T-helper 1 cell treated with Interleukin-12 subunit alpha and Interleukin-12 subunit beta and Interleukin-4 antibody, amounts not matched to agents 30 ng/mL and 1 ng/mL, for 36 hours (primary cell): ENCODE measurements around the gene TMEM181. TPM values are rescaled to one million over a fixed set of nuclear protein-coding genes. Genes with fewer than 3 reads are reported as not detected.

Experiments used
- intact Hi-C: fragments of 100-400 bp; cut with micrococcal nuclease; formaldehyde crosslinking; loops from one replicate; pipeline ENCODE4 v1.15.1; 2024
- total RNA-seq: library from RNA; stranded (reverse); gene quantifications from 2 replicates; pipeline ENCODE4 v1.2.3, GENCODE V29; 2022

Gene TMEM181
- total RNA-seq, 1 donor from 2014 or later = 18.2 TPM

DNA sequence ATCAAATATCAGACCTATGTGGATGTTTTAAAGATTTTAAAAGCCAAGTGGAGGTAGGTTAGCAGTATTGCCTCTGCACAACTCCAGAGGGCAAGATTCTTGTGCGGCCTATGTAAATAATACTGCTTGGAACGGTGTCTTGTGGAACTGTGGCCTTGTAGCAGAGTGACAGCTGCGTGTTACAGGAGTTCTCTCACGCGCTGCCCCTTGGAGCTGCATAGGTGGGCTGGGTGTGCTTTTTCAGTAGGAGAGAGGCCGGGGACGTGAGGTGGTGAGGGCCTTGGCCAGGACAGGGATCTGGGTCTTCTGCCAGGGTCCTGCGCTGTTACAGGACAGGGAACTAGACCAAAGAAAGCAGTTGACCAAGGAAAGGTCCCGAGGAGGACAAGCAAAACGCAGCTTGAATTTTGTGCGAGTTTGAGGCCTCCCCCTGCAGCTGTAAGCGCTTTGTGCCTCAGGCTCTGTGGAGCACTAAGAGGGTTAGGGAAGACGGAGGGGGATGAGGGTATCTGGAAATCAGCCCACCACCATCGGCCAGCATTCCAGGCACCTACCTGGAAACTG lies 1.5 kb downstream of the TMEM181 start:
- intact Hi-C loops = loop anchor here (2.0 to 5.0 kb wide), 4 partner anchors 81 to 1289 kb away; no protein-coding TSS in a partner anchor

DNA sequence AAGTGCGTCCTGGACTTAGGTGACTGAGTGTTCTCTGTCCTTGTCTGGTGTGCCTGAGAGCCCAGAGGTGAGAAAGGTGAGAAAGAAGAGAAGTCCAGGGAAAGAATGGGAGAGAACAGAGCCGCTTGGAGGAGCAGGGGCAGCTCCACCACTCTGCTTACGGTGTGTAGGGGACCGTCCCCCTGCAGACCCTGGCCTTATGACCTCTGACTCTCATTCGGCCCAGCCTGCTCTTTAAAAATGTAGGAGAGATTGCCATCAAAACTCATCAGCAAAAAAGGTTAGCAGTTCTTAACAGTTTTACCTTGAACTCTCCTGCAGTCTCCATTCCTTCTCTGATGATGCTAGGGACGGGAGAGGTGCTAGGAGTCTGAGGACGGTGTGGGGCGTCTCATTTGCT lies 2.0 kb downstream of the TMEM181 start:
- intact Hi-C loops = loop anchor here (2.0 to 5.0 kb wide), 4 partner anchors 81 to 1290 kb away; no protein-coding TSS in a partner anchor

DNA sequence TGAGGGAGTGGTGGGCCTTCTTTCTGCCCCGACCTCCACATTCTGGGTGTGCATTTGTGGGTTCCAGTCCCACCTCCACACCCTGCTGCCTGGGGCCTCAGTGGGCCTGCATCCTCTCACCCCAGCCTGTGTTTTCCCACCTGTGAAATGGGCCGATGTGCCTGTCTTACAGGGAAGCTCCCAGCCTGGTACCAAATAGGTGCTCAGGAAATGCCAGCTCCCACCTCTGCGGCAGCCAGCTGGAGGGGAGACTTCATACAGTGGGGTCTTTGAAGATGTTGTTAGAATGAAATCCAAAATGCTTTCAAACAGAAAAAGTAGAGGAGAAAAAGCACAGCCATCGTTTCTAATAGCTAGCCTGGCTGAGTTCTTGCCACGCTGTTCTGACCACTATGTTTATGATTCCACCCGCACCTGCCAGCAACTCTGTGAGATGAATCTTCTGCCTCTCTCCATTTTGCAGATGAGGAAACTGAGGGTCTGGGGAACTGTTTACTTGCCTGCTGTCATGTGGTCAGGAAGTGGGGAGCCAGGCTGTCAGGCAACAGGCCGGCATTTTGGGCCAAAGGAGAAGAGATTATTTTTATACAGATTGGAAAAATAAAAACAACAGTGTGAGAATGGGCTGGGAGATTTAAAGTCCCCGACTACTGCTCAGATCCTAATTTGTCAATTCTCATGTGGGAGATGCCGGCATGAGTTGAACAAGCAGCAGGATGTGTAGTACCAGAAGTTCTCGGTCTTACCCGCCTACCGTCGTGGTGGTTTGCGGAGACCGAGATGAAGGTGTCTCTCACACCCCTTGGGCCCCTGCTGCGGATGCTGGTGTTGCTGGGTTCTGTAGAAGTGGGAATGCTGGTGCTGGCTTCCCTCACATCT lies 4.6 kb downstream of the TMEM181 start:
- intact Hi-C loops = loop anchor here (5.0 kb wide), 1 partner anchor 1292 kb away; no protein-coding TSS in a partner anchor

DNA sequence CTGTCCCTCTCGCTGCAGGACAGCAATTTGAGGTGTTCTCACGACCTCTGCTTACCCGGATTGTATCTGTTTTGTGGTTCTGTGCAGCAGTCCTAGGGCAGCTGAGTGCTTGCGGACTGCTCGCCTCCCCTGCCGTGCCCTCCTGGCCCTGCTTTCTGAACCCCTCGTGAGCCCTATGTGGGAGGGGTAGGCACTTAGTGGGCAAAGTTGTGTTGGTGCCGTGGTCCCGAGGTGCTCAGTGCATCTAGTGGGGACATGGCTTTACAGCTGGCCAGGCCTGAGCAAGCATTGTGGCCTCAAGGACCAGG lies 5.2 kb downstream of the TMEM181 start:
- intact Hi-C loops = no loop called here

DNA sequence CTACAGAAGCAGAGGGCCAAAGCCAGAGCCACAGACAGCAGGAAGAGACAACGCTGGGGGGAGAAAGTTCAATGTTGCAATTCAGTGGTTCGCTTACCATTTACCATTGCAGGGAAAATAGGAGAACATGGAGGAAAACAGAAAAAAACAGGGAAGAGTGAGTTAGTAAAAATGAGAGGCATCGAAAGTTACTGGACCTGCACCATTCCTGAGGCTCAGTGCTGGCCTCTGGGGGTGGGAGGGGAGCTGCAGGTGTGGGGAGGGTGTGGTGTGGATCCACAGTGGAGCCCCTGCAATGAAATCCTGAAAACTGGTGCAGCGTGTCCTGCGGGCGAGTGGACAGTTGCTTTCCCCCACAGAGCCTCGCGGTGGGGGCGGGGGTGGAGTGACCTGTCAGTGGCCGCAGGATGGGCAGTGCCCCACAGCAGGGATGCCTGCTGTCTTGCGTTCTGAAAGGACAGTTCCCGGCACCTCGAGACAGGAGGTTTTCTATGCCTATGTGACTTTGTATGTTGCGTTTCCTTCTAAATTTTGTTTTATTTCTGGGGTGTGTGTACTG lies 5.7 kb downstream of the TMEM181 start:
- intact Hi-C loops = no loop called here

DNA sequence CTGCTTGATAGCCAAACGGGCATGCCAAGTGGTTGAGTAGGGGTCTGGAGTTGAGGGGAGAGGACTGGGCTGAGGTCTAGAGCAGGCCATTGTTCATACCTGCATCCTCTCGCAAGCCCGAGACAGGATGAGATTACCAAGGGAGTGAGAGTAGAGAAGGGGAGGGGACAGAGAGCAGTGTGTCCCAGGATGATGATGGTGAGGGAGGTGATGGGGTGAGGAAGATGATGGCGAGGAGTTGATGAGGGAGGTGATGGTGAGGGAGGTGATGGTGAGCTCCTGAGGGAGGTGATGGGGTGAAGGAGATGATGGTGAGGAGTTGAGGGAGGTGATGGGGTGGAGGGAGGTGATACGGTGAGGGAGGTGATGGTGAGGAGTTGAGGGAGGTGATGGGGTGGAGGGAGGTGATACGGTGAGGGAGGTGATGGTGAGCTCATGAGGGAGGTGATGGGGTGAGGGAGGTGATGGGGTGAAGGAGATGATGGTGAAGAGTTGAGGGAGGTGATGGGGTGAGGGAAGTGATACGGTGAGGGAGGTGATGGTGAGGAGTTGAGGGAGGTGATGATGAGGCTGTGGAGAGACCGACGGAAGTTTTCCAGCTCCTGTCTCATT lies 6.4 kb downstream of the TMEM181 start:
- intact Hi-C loops = no loop called here

DNA sequence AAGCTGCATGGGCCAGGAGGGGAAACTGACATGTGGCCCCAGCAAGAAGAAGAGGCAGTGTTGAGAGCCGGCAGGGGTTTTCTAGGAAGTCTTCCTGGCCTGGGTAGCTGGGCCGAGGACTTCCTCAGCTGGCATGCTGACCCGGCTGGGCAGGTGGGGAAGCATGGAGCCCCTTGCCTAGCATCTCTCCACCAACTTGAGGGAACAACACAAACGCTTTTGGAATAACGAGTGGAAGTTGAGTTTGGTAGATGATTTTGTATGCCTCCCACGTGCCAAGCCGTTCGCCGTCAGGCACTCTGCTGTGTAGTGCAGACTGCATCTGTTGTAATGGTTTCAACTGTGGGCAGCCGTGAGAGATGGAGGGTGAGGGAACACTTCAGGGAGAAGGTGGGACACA lies 7.3 kb downstream of the TMEM181 start:
- intact Hi-C loops = no loop called here

DNA sequence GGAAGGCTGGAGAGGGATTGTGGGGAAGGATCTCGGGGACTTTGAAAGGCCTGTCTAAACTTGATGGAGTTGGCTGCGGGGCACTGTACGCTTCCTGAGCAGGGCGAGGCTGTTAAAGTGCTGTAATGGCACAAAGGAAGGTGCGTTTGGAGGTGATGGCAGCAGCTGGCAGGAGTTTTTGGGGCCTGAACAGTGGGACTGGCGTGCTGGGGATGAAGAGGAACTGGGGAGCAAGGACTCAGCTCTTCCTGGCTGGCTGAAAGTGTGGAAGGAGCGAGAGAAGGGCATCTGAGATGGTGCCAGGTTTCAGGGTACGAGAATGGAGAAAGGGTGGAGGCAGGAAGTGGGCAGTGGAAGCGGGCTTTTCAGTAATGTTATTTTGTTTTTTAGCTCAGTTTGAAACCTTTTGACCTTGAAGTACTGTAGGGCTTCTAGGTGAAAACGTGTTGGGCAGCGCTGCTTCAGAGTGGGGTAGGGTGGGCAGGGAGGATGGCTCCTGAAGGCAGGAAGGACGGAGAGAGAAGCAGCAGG lies 8.0 kb downstream of the TMEM181 start:
- intact Hi-C loops = loop anchor here (1.0 kb wide), 1 partner anchor 8 kb away; the partner anchor contains the start of gene TMEM181

DNA sequence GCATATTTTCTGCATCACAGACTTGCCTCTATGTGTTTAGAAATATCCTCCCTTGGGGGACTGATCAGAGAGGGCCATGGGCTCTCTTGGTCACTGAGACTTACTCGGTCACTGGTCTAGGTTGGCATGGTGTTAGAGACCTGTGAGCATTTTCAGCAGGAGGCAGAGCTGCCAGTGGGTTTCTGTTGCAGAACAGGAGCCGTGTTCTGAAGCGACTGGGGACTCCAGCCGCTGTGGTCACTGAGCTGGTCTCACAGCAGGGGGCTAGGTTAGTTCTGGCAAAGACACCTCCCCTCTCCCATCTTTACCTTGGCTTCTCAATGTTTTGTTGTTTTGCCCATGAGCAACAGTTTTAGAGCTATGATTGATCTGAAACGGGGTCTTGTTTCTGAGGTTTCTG lies 8.7 kb downstream of the TMEM181 start:
- intact Hi-C loops = loop anchor here (1.0 kb wide), 1 partner anchor 8 kb away; the partner anchor contains the start of gene TMEM181

DNA sequence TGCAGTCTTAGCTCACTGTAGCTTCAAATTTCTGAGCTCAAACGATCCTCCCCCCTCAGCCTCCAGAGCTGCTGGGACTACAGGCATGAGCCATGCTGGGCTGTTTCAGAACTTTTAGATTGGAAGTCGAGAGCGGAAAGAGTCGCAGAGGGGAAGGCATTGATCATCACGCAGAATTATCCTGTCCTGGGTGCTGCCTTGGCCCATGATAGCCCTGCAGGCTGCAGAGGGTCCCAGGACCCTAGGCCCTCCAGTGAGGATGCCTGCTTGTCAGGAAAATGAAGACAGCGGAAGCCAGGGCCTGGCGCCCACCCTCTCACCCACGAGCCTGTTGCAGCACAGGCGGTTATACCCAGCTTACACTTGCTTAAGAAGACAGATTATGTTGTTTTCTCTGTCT lies 9.1 kb downstream of the TMEM181 start:
- intact Hi-C loops = no loop called here

DNA sequence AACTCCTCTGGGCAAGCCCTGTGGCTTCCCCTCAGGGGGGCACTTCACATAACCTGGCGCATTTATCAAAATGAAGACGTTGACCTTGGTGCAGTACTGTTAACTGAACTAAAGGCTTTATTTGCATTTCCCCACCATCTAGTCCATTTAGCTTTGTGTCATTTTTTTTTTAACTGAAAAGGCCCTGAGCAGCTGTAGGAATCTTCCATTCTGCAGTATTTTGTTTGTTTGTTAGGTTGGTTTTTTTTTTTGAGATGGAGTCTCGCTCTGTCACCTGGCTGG lies 10.7 kb downstream of the TMEM181 start:
- intact Hi-C loops = no loop called here

DNA sequence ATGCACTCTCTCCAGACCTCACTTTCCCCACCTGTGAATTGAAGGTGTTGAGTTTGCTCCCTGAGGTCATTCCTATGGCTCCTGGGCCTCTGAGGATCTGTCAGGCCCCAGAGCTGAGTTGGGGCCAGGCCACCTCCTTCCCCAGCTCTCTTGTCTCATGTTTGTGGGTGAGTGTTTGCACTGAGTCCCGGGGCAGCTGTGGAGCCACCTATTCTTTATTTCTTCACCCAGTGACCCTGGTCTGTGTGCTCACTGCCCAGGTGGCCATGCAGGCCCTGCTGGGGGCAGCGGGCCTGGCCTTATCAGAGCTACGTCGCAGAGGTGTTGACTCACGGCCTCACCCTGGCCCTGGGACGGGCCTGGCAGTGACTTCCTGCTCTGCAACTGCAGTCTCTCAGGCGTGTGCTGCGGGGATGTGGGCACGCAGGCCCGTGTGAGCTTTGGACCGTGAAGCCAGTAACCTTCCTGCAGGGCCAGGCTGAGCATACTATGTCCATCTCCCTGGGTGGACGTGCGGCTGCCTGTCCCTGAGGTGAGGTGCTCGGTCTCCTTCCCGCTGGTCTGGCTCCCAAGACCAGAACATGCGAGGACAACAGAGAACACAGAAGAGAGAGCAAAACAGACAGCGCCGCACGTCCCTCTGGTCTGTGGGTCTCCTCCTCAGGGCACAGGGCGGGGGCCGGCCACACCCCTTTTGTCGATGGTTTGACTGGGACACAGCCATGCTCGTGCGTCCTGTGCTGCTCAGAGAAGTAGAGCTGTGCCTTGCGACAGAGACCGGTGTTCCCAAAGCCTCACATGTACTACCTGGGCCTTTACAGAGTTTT lies 12.1 kb downstream of the TMEM181 start:
- intact Hi-C loops = no loop called here

DNA sequence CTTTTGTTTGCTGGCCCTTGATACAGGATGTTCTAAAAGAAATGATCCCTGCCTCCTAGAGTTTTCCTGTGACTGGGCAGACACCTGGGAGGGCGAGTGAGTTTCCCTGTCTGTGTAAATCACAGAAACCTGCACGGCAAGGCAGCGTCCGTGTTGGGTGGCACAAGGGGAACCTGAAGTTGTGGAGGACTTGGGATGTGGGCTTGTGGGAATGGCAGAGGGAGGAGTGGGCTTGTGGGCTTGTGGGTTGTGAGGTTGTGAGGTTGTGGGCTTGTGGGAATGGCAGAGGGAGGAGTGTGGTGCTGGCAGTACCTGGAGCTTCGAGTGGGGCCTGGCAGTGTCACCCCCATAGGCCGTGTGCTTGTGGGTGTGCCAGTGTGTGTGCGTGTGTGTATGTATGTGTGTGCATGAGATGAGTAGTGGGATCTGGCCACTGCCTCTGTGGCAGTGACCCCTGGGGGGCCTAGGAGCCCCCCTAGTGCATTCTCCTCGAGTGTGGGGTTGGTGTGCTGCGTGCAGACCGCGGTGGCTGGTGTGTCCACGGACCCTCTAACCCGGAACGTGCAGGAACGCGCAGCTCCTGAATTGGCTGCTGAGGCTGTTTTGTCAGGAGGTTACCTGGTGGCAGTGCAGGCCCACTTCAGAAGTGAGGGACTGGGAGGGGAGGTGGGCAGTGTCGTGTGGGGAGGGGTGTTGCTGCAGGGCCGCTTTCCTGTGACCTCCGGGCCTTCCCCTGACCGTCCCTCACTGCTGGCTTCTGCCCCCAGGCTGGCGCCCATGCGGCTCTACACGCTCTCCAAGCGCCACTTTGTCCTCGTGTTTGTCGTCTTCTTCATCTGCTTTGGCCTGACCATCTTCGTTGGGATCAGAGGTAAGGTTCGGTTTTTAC lies 13.0 kb downstream of the TMEM181 start:
- intact Hi-C loops = no loop called here

DNA sequence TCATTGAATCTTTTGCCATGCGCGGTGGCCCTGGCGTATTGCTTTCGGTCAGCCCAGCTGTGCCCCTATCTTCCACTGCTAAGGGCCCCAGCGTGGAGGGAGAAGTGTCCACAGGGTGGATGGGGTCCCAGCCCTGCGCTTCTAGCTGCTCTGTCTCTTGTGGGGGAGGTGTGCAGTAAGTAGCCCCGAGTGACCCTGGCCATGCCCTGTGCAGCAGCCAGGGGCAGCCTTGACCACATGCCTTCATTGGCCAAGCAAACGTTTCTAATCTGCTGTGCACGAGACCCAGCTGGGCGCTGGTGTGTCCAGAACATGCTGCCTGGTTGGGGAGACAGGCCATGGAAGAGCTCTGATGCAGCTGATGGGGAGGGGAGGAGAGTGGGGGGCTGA lies 13.6 kb downstream of the TMEM181 start:
- intact Hi-C loops = no loop called here

DNA sequence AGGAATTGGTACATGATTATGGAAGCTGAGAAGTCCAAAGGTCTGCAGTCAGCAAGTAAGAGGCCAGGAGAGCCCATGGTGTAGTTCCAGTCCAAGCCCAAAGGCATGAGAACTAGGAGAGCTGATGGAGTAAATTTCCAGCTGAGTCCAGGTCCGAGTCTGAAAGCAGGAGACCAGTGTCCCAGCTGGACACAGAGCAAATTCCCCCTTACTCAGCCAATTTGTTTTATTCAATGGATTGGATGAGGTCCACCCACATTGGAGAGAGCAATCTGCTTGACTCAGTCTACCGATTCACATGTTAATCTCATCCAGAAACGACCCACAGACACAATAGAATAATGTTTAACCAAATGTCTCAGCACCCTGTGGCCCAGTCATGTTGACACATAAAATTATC lies 14.9 kb downstream of the TMEM181 start:
- intact Hi-C loops = no loop called here

DNA sequence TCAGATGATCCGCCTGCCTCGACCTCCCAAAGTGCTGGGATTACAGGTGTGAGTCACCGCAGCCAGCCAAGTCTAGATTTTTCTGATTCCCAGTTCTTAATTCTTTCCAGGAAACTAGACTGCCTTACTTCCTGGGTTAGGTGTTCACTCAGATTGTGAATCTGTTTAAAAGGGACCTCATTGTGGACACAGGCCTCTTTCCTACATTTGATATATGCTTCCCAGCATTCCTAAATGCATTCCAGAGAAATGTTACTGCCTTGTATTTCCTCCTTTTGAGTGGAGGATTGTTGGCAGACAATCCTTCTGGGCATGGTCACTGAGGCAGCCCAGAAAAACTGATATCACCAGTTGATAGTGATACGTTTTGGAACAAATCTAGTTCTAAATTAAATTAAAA lies 15.7 kb downstream of the TMEM181 start:
- intact Hi-C loops = no loop called here

DNA sequence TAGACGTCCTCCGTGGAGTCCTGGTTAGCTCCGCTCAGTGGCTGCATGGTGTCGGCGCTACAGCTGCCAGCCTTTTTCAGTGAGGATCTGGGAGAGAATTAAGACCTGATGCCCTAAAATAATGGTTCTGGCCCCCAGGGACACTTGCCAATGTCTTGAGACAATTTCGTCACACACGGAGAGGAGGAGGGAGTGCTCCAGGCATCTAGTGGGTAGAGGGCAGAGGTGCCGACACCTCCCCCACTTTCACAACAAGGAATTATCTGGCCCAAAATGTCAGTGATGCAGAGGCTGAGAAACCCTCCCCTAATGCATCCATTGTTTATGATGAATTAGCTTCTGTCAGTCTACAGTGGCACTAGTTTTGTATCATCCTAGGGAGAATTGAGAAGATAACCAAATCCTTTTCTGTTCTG lies 24.4 kb downstream of the TMEM181 start:
- intact Hi-C loops = no loop called here

DNA sequence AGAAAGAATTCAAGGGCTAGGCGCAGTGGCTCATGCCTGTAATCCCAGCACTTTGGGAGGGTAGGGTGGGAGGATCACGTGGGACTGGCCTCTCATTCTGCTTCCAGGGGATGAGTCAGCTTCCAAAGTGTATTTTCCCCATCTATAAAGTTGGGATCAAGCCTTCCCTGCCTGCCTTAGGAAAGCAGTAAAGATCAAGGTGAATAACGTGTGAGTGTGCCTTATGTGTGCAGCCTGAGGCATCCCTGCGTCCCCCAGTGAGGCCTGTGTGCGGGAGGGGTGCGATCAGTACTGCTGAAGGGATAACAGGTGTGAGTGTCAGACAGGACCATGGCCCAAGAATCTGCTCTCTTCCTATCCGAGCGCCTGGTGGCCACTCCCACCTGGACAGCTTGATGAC lies 26.8 kb downstream of the TMEM181 start:
- intact Hi-C loops = no loop called here

DNA sequence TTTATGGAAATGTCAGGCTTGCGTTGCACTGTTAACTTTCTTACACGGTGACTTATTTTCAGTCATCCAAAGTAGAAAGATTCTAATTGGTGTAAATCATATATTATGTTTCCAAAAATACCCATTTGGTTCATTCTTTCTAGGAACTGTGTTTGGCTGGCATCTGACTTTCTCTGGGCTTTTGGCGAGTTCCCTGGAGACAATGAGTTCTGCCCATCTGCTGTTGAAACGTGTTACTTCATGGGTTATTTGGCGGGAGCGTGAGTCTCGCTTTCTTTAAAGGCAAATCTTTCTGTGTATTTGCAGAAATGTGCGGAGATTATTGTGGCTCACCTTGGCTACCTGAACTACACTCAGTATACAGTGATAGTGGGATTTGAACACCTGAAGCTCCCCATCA lies 29.5 kb downstream of the TMEM181 start:
- intact Hi-C loops = no loop called here
